ENCODE results near the gene GAP43. TPM values are rescaled to one million over a fixed set of nuclear protein-coding genes. Genes with fewer than 3 reads are reported as not detected.

Gene GAP43
- total and polyA plus RNA-seq, 2 of the 4 experiments (the other 2 are of a cell fraction): 0.36 to 0.51 TPM

DNA sequence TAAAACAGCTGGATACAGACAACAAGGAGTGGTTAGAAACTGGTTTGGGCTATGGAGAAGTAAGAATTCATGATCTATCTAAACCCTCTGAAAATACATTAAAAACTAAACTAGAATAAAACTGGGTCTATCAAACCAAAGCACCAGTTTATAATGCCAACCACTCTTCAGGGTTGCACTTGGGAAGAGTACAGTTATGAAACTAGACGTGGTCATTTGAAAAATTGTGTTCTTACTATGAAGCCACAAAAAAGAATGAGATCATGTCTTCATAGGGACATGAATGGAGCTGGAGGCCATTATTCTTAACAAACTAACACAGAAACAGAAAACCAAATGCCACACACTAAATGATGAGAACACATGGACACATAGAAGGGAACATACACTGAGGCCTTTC is 103.8 kb downstream of the GAP43 start:
- ChIA-PET CTCF (no interaction called here), POLR2A (ENCODE audit: unreplicated experiment) (no interaction called here)
- no peak overlapping the region for H3K56ac ChIP-seq (ENCODE audit: extremely low read depth, insufficient read depth, low read length)
- no peak overlapping the region for H3K4me3 ChIP-seq (ENCODE audit: insufficient read depth, low read depth, low read length)
- no peak overlapping the region for H2AFZ ChIP-seq (replicated peaks; ENCODE audit: low read length, poor library complexity)
- no peaks in the 10 kb centered on the region for H3K79me1 ChIP-seq (ENCODE audit: low read depth in 1 of 2, low read length in 2 of 2)
- no peak overlapping the region for H3K23ac ChIP-seq (ENCODE audit: low read depth, low read length)
- no peaks in the 10 kb centered on the region for H4K20me1 ChIP-seq (ENCODE audit: insufficient read depth, low read length)
- no peaks in the 10 kb centered on the region for H3K36me3 ChIP-seq (ENCODE audit: control insufficient read depth, insufficient read depth, low read length)
- H3K27ac ChIP-seq (ENCODE audit: insufficient read depth, low read length): no peak overlapping the region
- DNase-seq: no peak
- H3K4me2 ChIP-seq (ENCODE audit: low read depth, low read length): no peak overlapping the region
- WGBS, 2 experiments (ENCODE audit: extremely low coverage in 2 of 2, insufficient read length in 1 of 2): no CpG with 5 or more reads among the region's 1 CpG
- dilution Hi-C loops (cut with HindIII; ENCODE audit: low sequenced_read_pairs, unreplicated experiment): no loop called here
- H4K8ac ChIP-seq (ENCODE audit: low read depth in 2 of 2, low read length in 2 of 2): no peak overlapping the region
- no peak overlapping the region for H2BK20ac ChIP-seq (ENCODE audit: low read depth, low read length)
- no peak overlapping the region for H3K4ac ChIP-seq (ENCODE audit: low read depth, low read length)
- H4K5ac ChIP-seq (ENCODE audit: low read depth, low read length): no peak overlapping the region
- no peaks in the 10 kb centered on the region for H3K4me1 ChIP-seq (ENCODE audit: control insufficient read depth, insufficient read depth, low read length)
- H2BK15ac ChIP-seq (ENCODE audit: low read depth, low read length): no peak overlapping the region
- H3K9ac ChIP-seq (ENCODE audit: low read depth, low read length): no peak overlapping the region
- no peak overlapping the region for H3K18ac ChIP-seq (ENCODE audit: low read depth, low read length)
- no peaks in the 10 kb centered on the region for H3K9me3 ChIP-seq (ENCODE audit: control insufficient read depth, insufficient read depth, low read length)
- intact Hi-C loops (cut with micrococcal nuclease): no loop called here
- TF ChIP-seq RAD21 (IDR thresholded peaks at IDR 0.05; ENCODE audit: low read length): no peak
- no peak for TF ChIP-seq NFE2L2 (IDR thresholded peaks at IDR 0.05; ENCODE audit: low read depth, low read length)
- TF ChIP-seq POLR2A (IDR thresholded peaks at IDR 0.05; ENCODE audit: low read depth, low read length): no peak
- TF ChIP-seq, protein P1, sequence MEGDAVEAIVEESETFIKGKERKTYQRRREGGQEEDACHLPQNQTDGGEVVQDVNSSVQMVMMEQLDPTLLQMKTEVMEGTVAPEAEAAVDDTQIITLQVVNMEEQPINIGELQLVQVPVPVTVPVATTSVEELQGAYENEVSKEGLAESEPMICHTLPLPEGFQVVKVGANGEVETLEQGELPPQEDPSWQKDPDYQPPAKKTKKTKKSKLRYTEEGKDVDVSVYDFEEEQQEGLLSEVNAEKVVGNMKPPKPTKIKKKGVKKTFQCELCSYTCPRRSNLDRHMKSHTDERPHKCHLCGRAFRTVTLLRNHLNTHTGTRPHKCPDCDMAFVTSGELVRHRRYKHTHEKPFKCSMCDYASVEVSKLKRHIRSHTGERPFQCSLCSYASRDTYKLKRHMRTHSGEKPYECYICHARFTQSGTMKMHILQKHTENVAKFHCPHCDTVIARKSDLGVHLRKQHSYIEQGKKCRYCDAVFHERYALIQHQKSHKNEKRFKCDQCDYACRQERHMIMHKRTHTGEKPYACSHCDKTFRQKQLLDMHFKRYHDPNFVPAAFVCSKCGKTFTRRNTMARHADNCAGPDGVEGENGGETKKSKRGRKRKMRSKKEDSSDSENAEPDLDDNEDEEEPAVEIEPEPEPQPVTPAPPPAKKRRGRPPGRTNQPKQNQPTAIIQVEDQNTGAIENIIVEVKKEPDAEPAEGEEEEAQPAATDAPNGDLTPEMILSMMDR (conservative IDR thresholded peaks at IDR 0.05; ENCODE audit: low read depth, low read length): no peak
- TF ChIP-seq, protein P2, sequence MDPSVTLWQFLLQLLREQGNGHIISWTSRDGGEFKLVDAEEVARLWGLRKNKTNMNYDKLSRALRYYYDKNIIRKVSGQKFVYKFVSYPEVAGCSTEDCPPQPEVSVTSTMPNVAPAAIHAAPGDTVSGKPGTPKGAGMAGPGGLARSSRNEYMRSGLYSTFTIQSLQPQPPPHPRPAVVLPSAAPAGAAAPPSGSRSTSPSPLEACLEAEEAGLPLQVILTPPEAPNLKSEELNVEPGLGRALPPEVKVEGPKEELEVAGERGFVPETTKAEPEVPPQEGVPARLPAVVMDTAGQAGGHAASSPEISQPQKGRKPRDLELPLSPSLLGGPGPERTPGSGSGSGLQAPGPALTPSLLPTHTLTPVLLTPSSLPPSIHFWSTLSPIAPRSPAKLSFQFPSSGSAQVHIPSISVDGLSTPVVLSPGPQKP (IDR thresholded peaks at IDR 0.05; ENCODE audit: borderline replicate concordance, low read depth, low read length): no peak
- TF ChIP-seq RFX5 (IDR thresholded peaks at IDR 0.05; ENCODE audit: low read depth, low read length): no peak
- no peak overlapping the region for H2BK5ac ChIP-seq (ENCODE audit: low read depth, low read length, poor library complexity, severe bottlenecking)
- H3K27me3 ChIP-seq (ENCODE audit: control insufficient read depth, insufficient read depth, low read length): no peaks in the 10 kb centered on the region; the same call in 1 of the 2 replicates
- BruUV-seq (replicated peaks): no TSS peak
- no peak overlapping the region for H2AK5ac ChIP-seq (ENCODE audit: low read depth, low read length)
- no peak for ATAC-seq (ENCODE audit: low read depth)
- in situ Hi-C loops (cut with MboI; ENCODE audit: low sequenced_read_pairs): no loop called here
- no peak overlapping the region for H2BK120ac ChIP-seq (ENCODE audit: low read depth, low read length)
- no peak overlapping the region for H3K14ac ChIP-seq (replicated peaks; ENCODE audit: low read depth, low read length)
- H3K9me1 ChIP-seq (ENCODE audit: insufficient read depth, low read length): no peaks in the 10 kb centered on the region
- H4K91ac ChIP-seq (ENCODE audit: insufficient read depth, low read depth, low read length): no peak overlapping the region
- no peak overlapping the region for H2AK9ac ChIP-seq (replicated peaks; ENCODE audit: low read depth, low read length, poor library complexity)
